Endothelial cell of umbilical vein (primary cell): ENCODE results near the gene VPS51. TPM values are rescaled to one million over a fixed set of nuclear protein-coding genes. Genes with fewer than 3 reads are reported as not detected.

Source experiments
- BruUV-seq: library from RNA; stranded (reverse); fragments of 400-500 nt; replicated peaks from 2 replicates; lab custom pipeline; 2021; lab: Mats Ljungman, UMichigan
- CTCF ChIA-PET: fragments of 300-600, 350-600 bp; sonication (Branson Sonifier 250); formaldehyde crosslinking; loops from one replicate; lab custom pipeline; 2021; ENCODE audit warnings: antibody characterized with exemption, inconsistent platforms; lab: Charles Lee
- POLR2A ChIA-PET: fragments of 300-600, 350-600 bp; sonication (Branson Sonifier 250); formaldehyde crosslinking; loops from one replicate; lab custom pipeline; 2021; ENCODE audit warnings: antibody characterized with exemption, inconsistent platforms; lab: Charles Lee
- DNase-seq: peaks from one replicate; pipeline ENCODE4 v3.0.0-alpha.2; 2011; ENCODE audit warnings: low read depth, low spot score
- FAIRE-seq: peaks from 2 replicates; lab custom pipeline; 2011; peaks lifted over from hg19 to GRCh38; lab: Jason Lieb, UNC
- H2AFZ ChIP-seq: 2 replicates; pipeline ENCODE4 v1.6.0; 2012; ENCODE audit warnings: low read depth, low read length, control low read depth, inconsistent platforms
- H3K27ac ChIP-seq: 2 replicates; pipeline ENCODE4 v1.5.1; 2011; ENCODE audit warnings: low read depth, mild to moderate bottlenecking, control low read depth, low read length, moderate library complexity; ENCODE audit not compliant: insufficient read depth
- H3K27me3 ChIP-seq, 2 experiments: 2 replicates each; pipeline versions ENCODE4 v1.6.0 to v1.6.1; 2011; ENCODE audit warnings: low read length in 2 of 2, mixed read lengths in 1 of 2; ENCODE audit not compliant: control insufficient read depth in 2 of 2, insufficient read depth in 2 of 2
- H3K36me3 ChIP-seq, 2 experiments: 2 replicates in 1 of 2; 3 replicates in 1 of 2; pipeline ENCODE4 v1.5.1; 2011; ENCODE audit warnings: low read length in 2 of 2, mild to moderate bottlenecking in 1 of 2, moderate library complexity in 1 of 2; ENCODE audit not compliant: control insufficient read depth in 2 of 2, insufficient read depth in 2 of 2; ENCODE audit errors: extremely low read depth in 1 of 2
- H3K4me1 ChIP-seq: 3 replicates; pipeline ENCODE4 v1.5.1; 2011; ENCODE audit warnings: mild to moderate bottlenecking, low read length; ENCODE audit not compliant: control insufficient read depth, insufficient read depth; ENCODE audit errors: extremely low read depth
- H3K4me2 ChIP-seq: 2 replicates; pipeline ENCODE4 v1.6.1; 2011; ENCODE audit warnings: low read length, control low read depth, mixed read lengths; ENCODE audit not compliant: insufficient read depth
- H3K4me3 ChIP-seq, 3 experiments: fragments of 200-600 bp in 1 of 3; sonication (generic), shearing (Covaris generic) in 1 of 3; replicated peaks in 1 of 3; 2 replicates each; pipeline ENCODE4 v1.5.1; 2011 to 2016; ENCODE audit warnings: control low read depth in 3 of 3, low read length in 3 of 3, mild to moderate bottlenecking in 2 of 3, inconsistent platforms in 1 of 3, low read depth in 1 of 3, moderate library complexity in 1 of 3; ENCODE audit not compliant: insufficient read depth in 1 of 3
- H3K79me2 ChIP-seq: 2 replicates; pipeline ENCODE4 v1.6.0; 2012; ENCODE audit warnings: low read length, inconsistent platforms; ENCODE audit not compliant: control insufficient read depth, insufficient read depth
- H3K9ac ChIP-seq: replicated peaks from 2 replicates; pipeline ENCODE3; 2011; ENCODE audit warnings: low read length, control low read depth; ENCODE audit not compliant: insufficient read depth; ENCODE audit errors: extremely low read depth
- H3K9me1 ChIP-seq: replicated peaks from 3 replicates; pipeline ENCODE4 v1.6.0; 2011; ENCODE audit warnings: mild to moderate bottlenecking, low read length; ENCODE audit not compliant: control insufficient read depth, insufficient read depth; ENCODE audit errors: extremely low read depth
- H3K9me3 ChIP-seq: replicated peaks from 2 replicates; pipeline ENCODE4 v1.5.1; 2012; ENCODE audit warnings: low read length, inconsistent platforms; ENCODE audit not compliant: control insufficient read depth, insufficient read depth
- H4K20me1 ChIP-seq: replicated peaks from 2 replicates; pipeline ENCODE3; 2011; ENCODE audit warnings: mild to moderate bottlenecking, low read length; ENCODE audit not compliant: control insufficient read depth, insufficient read depth; ENCODE audit errors: extremely low read depth
- EZH2 ChIP-seq: IDR thresholded peaks from 2 replicates; pipeline ENCODE4 v1.6.1; 2012; ENCODE audit warnings: borderline replicate concordance, low read depth, mild to moderate bottlenecking, moderate library complexity, low read length, inconsistent platforms; ENCODE audit not compliant: severe bottlenecking
- FOS ChIP-seq: IDR thresholded peaks from 2 replicates; pipeline ENCODE4 v1.6.1; 2011; ENCODE audit warnings: mild to moderate bottlenecking, low read length, moderate library complexity, borderline replicate concordance; ENCODE audit not compliant: insufficient read depth
- GATA2 ChIP-seq: IDR thresholded peaks from 2 replicates; pipeline ENCODE4 v1.7.0; 2011; ENCODE audit warnings: low read depth, mild to moderate bottlenecking, moderate library complexity, mixed read lengths, low read length; ENCODE audit not compliant: insufficient read length, insufficient read depth
- JUN ChIP-seq: IDR thresholded peaks from 2 replicates; pipeline ENCODE4 v1.6.1; 2011; ENCODE audit warnings: borderline replicate concordance, low read depth; ENCODE audit not compliant: insufficient read length, insufficient read depth
- MYC ChIP-seq: IDR thresholded peaks from one replicate; pipeline ENCODE4 v1.6.1; 2011; ENCODE audit warnings: mild to moderate bottlenecking, low read depth, low read length
- POLR2A ChIP-seq: IDR thresholded peaks from 2 replicates; pipeline ENCODE4 v1.6.1; 2012; ENCODE audit warnings: low read depth, mild to moderate bottlenecking, control low read depth, low read length
- POLR2AphosphoS5 ChIP-seq: IDR thresholded peaks from 2 replicates; pipeline ENCODE4 v1.6.1; 2012; ENCODE audit warnings: low read depth, mild to moderate bottlenecking, control low read depth, low read length, moderate library complexity; ENCODE audit not compliant: insufficient read depth
- dilution Hi-C: fragments of 300-500 bp; cut with MboI; formaldehyde crosslinking; loops from one replicate; pipeline ENCODE4 v1.15.0; 2019; ENCODE audit warnings: low sequenced_read_pairs; ENCODE audit not compliant: extremely low pct_ligation_motif_present
- intact Hi-C: fragments of 100-400 bp; cut with micrococcal nuclease; formaldehyde crosslinking; loops from one replicate; pipeline ENCODE4 v1.10.0; 2022
- polyA plus RNA-seq, 4 experiments: library from polyadenylated mRNA; depleted of rRNA in 3 of 4; stranded (reverse) in 3 of 4; unstranded in 1 of 4; fragments of >200 nt; gene quantifications; 2 replicates each; pipeline versions ENCODE4 v1.2.1 to v1.2.3, GENCODE V29; 2011 to 2012; ENCODE audit warnings: missing spikeins in 1 of 4
- total RNA-seq: library from RNA; stranded (reverse); gene quantifications from 2 replicates; pipeline ENCODE4 v1.2.3, GENCODE V29; 2021
- TF ChIP-seq, protein P1 (sequence below): IDR thresholded peaks from 2 replicates; pipeline ENCODE4 v1.6.1; 2011; ENCODE audit not compliant: insufficient read depth, insufficient read length
- TF ChIP-seq, protein P2 (sequence below), 2 donors: IDR thresholded peaks; 1 replicate in 1 of 2; 2 replicates in 1 of 2; pipeline ENCODE4 v1.5.1; 2011; ENCODE audit warnings: low read length in 2 of 2, mild to moderate bottlenecking in 2 of 2, moderate library complexity in 2 of 2, control low read depth in 1 of 2, inconsistent platforms in 1 of 2, low read depth in 1 of 2; ENCODE audit not compliant: insufficient read depth in 1 of 2; ENCODE audit errors: extremely low read depth in 1 of 2

Gene VPS51
- total and polyA plus RNA-seq, 2 donors (not counting 3 experiments of a cell fraction or from before 2014, with no cell fraction given) = 108 to 146 TPM

DNA sequence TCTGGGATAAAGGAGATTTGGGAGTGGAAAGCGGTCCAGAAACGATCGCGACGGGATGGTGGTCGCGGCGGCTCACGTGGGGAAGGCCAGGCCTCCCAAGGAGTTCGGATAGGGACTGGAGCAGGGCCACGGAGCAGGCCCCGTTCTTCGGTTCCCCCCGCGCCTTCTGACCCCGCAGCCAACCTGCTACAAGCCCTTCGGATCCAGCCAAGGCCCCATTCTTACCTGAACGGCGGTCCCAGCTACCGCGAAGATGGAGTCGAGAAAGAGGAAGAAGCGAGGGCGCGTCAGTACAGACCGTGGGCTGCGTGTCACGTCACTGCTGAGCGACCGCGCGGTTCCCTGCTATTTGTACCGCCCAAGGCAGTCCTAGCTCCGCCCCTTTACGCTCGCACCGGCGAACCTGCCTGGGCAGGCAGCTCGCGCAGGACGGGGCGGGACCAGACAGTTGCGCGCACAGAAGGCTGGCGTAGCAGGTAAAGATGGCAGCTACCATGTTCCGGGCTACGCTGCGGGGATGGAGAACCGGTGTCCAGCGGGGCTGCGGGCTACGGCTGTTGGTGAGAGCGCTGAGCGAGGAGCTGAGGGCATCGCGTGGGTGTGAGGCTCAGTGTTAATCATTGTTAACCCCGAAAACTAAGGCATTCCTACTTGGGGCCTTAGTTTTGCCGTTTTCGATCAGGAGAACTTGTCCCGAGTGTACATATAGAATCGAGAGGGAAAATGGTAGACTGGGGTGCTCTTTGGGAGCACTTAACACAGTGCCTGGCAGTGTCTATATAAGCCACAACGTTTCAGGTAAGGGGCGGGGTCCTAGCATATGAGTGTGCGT lies 26.1 kb downstream of the VPS51 start, which contains the start of the genes FAU and MRPL49:
Gene FAU, minus strand, starts transcription at position 270 of the 832 bp plus-strand sequence. CDS start 321 bp downstream, outside the sequence.
Gene MRPL49, plus strand, starts transcription at position 457 of the 832 bp plus-strand sequence. Its CDS starts 26 bp downstream, at position 483.
- Histone ChIP-seq H3K36me3 (peaks cover 10 to 27% of the 10 kb centered on the region in 2 experiments), H3K27ac (peak within 1 kb of the TSS; percentile 74), H4K20me1 (no peaks in the 10 kb centered on the region), H3K9me1 (no peaks in the 10 kb centered on the region), H3K9me3 (no peaks in the 10 kb centered on the region), H3K4me1 (peaks cover 11% of the 10 kb centered on the region), H3K4me2 (peak within 1 kb of the TSS; percentile 83), H3K9ac (peak within 1 kb of the TSS; percentile 90), H3K27me3 (no peaks in the 10 kb centered on the region), H2AFZ (peak within 1 kb of the TSS; percentile 85), H3K79me2 (peaks cover 33% of the 10 kb centered on the region), H3K4me3 (peak within 1 kb of the TSS; percentile 73 to 94 (median 82))
- intact Hi-C loops (loop anchor here (1.0 kb wide), 1 partner anchor 13 kb away; no protein-coding TSS in a partner anchor), dilution Hi-C loops (no loop called here)
- BruUV-seq = TSS peak; percentile 48
- peak; percentile 98 for DNase-seq
- CTCF ChIA-PET = interaction anchor here (0.9 to 3.4 kb wide), 4 partner anchors 11 to 59 kb away, joined by 3 to 45 read pairs (median 10); partner anchors contain the start of genes CAPN1, SYVN1 and TM7SF2
- TF ChIP-seq, protein P1, sequence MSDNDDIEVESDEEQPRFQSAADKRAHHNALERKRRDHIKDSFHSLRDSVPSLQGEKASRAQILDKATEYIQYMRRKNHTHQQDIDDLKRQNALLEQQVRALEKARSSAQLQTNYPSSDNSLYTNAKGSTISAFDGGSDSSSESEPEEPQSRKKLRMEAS = peak; percentile 55
- no peak for TF ChIP-seq GATA2
- TF ChIP-seq MYC = peak; percentile 11
- TF ChIP-seq FOS = no peak
- TF ChIP-seq EZH2 = no peak
- TF ChIP-seq POLR2AphosphoS5 = peak; percentile 91
- peak; percentile 93 for TF ChIP-seq POLR2A
- TF ChIP-seq JUN = no peak
- TF ChIP-seq, protein P2, sequence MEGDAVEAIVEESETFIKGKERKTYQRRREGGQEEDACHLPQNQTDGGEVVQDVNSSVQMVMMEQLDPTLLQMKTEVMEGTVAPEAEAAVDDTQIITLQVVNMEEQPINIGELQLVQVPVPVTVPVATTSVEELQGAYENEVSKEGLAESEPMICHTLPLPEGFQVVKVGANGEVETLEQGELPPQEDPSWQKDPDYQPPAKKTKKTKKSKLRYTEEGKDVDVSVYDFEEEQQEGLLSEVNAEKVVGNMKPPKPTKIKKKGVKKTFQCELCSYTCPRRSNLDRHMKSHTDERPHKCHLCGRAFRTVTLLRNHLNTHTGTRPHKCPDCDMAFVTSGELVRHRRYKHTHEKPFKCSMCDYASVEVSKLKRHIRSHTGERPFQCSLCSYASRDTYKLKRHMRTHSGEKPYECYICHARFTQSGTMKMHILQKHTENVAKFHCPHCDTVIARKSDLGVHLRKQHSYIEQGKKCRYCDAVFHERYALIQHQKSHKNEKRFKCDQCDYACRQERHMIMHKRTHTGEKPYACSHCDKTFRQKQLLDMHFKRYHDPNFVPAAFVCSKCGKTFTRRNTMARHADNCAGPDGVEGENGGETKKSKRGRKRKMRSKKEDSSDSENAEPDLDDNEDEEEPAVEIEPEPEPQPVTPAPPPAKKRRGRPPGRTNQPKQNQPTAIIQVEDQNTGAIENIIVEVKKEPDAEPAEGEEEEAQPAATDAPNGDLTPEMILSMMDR (IDR thresholded peaks at IDR 0.05; ENCODE audit: extremely low read depth in 1 of 2, insufficient read depth in 1 of 2, low read depth in 1 of 2, low read length in 2 of 2) = no peak
- peak; percentile 92 for FAIRE-seq
- POLR2A ChIA-PET = interaction anchor here (0.8 to 1.9 kb wide), 4 partner anchors 13 to 140 kb away, joined by 3 to 7 read pairs (median 6); partner anchors contain the start of gene POLA2
